Left renal pelvis (tissue), 4 donors: Measurements from ENCODE around the gene PRDM16. TPM values are rescaled to one million over a fixed set of nuclear protein-coding genes. Genes with fewer than 3 reads are reported as not detected.
"Not testable (repeated sequence)": the region's sequence is repeated elsewhere in the genome, so short reads cannot be mapped to it uniquely, and the experiment has no call there.

Source experiments
- DNase-seq, 4 donors: peaks; one replicate each; pipeline ENCODE4 v3.0.0-alpha.2; 2013; ENCODE audit warnings: low read depth in 4 of 4, low spot score in 3 of 4
- polyA plus RNA-seq, 4 donors: library from polyadenylated mRNA; unstranded; fragments of 120-200 nt; gene quantifications; one replicate each; pipeline ENCODE4 v1.2.1, GENCODE V29; 2013; ENCODE audit not compliant: insufficient read length in 4 of 4

The PRDM16 gene
- polyA plus RNA-seq, 4 donors, result 1.1 to 11.1 (median 6.8) TPM

- no peak for DNase-seq
Measured at GRCh38 chr1:3153902-3154795, 85.1 kb downstream of the PRDM16 start.

- DNase-seq, result no peak
Measured at GRCh38 chr1:3155056-3155925, 86.3 kb downstream of the PRDM16 start.

DNA sequence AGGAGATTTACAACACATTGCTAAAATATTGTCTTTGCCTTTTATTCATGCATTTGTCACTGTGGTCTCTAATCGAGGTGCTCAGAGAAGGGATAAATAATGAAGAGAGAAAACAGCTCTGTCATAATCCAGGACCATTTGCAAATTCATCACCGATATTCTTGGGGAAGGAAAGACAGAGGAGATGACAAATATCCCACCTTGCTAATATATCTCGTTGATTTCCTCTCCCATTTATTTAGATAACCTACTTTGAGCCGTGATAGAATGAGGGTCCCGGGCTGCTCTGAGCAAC, 86.9 kb downstream of the PRDM16 start:
- no peak for DNase-seq

DNA sequence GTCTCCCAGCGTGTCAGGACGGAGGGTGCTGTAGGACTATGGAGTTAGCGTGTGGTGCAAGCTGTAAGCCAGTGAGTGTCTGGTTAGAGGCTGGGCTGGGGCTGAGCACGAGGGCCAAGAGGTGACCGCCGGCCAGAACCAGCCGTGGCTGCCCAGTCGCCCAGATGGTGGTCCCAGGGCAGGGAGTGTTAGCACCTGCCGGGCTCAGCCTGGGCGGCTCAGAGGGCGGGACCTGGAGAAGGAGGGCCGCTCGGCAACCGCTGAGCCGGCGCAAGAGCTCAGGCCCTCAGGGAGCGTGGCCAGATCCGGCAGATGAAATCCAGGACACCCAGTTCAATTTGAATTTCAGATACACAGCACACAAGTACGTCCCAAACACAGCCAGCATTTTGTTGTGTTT, 87.9 kb downstream of the PRDM16 start:
- DNase-seq, result no peak

GRCh38 chr1:3158347-3158746, 89.3 kb downstream of the PRDM16 start:
- DNase-seq, result no peak

GRCh38 chr1:3159121-3159520, 90.1 kb downstream of the PRDM16 start:
- DNase-seq, result no peak

DNA sequence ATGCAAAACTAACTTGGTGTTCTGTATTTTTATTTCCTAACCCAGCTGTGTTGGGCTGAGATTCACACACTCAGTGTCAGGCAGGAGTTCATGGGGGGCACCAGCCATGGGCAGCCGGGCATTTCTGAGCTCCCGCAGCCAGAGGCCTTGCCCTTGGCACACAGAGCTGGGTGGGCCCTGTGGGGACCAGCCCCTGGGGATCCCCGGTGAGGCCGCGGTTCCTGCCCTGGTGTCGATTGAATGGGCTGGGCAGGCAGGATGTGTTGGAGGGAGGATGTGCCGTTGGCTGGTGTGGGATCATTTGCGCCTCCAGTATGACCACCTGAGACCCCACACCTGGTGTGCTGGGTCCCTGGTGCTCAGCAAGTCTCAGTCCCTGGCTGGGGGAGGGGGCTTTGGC, 91.0 kb downstream of the PRDM16 start:
- no peak for DNase-seq

GRCh38 chr1:3160647-3161145, 91.7 kb downstream of the PRDM16 start:
- no peak for DNase-seq

DNA sequence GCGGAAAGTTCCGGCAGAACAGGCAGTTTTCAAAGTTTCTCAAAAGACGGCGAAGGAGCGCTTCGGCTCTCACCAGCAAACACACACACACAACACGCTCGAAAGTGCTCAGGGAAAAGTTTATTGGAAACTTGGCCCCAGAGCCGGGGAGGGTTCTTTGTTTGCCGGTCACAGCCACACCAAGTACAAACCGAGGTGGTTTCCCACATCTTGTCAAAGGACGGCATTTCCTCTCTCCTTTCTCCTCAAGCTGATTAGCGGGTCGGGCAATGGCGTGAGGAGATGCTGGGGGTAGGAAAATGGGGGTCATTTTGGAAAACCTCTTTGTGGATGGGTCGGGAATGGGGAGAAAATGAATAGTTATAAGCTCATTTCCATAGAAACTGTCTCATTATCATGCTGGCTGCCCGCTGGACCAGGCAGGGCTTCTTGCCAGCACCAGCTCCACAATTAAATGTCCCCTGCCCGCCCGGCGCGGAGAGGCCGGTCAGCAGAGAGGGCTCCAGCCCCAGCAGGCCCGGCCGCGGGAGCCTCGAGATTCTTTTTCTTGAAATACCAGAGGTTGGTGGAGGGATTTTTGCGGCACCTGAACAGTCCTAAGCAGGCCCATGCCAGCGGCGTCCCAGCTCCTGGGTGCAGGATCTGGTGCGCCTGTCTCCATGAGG, 92.3 kb downstream of the PRDM16 start:
- DNase-seq, result no peak

DNA sequence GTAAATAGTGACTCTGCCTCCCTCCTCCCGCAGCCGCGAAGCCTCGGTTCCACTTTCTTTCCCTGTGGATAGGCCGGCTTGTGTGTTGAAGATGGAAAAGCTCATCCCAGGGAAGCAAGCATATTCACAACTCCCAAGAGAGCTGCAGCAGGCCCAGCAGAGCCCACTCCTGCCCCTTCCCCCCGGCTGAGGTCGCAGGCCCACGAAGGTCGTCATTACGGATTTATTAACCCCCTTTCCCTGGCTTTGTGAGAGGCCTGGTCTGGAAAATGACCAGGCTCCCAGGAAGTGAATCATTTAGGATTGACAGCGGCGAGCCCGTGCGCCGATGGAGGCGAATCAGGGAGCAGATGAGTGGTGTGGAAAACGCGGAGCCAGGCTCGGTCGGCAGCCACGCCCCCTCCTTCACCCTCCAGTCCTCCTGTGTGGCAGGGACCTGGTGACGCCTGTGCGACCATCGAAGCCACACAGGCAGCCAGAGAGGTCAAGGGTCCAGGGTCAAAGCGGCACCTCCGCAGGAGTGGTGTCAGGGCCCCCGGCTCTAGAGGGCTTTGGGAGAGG, 93.4 kb downstream of the PRDM16 start:
- DNase-seq, result no peak

GRCh38 chr1:3163356-3163755, 94.4 kb downstream of the PRDM16 start:
- DNase-seq, result no peak

DNA sequence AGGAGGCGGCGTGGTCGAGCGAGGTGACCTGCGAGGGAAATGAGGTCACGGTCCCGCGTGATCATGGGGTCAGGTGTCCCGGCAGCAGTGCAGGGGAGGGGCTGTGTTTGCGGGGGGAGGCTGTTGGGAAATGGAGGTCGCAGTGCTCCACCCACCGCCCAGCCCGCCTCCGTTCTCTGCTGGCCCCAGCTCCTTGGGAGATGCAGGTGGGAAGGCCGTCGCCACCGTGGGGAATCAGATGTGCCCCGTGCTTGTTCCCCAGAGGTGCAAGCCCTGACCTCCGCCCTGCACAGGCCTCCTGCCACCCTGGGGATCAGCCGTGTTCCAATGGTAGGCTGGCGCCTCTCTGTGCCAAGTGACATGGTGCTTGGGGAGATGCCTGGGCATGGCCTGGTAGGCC, 95.7 kb downstream of the PRDM16 start:
- no peak for DNase-seq

DNA sequence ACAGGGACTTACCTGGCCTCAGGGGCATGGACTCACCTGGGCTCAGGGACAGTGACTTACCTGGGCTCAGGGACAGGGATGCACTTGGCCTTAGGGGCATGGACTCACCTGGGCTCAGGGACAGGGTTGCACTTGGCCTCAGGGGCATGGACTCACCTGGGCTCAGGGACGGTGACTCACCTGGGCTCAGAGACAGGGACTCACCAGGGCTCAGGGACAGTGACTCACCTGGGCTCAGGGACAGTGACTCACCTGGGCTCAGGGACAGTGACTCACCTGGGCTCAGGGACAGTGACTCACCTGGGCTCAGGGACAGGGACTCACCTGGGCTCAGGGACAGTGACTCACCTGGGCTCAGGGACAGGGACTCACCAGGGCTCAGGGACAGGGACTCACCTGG, 96.2 kb downstream of the PRDM16 start:
- not testable (repeated sequence) for DNase-seq

- DNase-seq, result no peak
Measured at GRCh38 chr1:3166206-3166918, 97.4 kb downstream of the PRDM16 start.

- DNase-seq, result no peak
Measured at GRCh38 chr1:3167255-3167654, 98.3 kb downstream of the PRDM16 start.

GRCh38 chr1:3168678-3169077, 99.7 kb downstream of the PRDM16 start:
- DNase-seq, result no peak

DNA sequence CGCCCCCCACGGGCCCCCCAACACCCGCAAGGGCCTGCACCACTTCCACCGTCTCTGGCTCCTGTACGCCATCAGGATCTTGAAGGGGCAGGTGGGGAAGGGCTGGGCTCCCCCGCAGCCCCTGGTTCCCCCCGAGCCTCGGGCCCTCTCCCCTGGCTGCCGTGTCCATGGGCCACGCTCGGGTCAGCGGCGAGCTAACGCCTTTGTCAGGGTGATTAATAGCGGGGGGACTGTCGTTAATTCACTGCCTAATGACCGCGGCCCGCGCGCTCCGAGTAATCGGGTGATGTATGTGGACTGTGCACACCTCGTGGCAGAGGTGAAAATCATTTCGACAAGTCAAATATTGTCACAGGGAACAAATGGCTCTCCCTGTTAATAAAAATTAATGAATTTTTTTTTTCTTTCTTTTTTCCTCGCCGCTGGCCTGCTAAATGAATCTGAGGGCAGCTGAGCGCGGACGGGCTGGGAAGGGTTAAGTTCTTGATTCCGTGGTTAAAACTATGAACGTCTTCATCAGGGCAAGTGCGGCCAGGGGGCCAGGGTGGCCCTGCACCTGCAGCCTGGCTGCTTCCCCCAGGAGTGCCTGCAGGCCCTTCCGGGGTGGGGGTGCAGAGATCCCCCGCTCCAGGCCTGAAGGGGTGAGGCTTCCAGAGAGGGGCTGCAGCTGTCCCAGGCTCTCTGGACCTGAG, 100.8 kb downstream of the PRDM16 start:
- DNase-seq, result no peak

- DNase-seq, result peak in 3 of 4 donors; percentile 50 to 58 (median 51)
Measured at GRCh38 chr1:3170561-3171453, 101.8 kb downstream of the PRDM16 start.

DNA sequence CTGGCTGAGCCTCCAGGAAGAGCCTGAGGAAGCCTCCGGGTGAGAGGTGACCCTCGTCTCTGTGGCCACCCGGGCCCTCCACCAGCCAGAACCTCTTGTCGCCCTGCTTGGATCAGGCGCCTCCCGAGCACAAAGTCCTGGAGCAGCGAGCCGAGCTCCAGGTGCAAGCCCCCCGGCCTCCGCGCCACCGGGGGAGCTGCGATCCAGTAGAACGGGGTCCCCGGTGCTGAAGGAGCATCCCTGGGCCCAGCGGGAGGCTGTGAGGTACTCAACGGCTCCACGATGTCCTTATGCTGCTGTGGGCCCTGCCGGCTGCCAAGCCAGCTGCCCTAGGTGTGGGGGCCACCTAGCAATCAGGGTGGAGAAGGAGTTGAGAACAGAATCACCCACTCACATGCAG, 102.8 kb downstream of the PRDM16 start:
- DNase-seq, result no peak
